ENCODE data around the gene NFKBIE.

- TF ChIP-seq POLR2AphosphoS5 (IDR thresholded peaks at IDR 0.05; ENCODE audit: borderline replicate concordance, low read depth, low read length) (no peak), EZH2 (IDR thresholded peaks at IDR 0.05) (no peak), FOXP2 (optimal IDR thresholded peaks at IDR 0.05; ENCODE audit: control extremely low read depth, extremely low read length, insufficient read depth) (no peak)
Measured at GRCh38 chr6:44258921-44259320, 6.4 kb downstream of the NFKBIE start.

Measured in SK-N-MC (cell line).